ENCODE measurements around the gene TFAP2E. TPM values are rescaled to one million over a fixed set of nuclear protein-coding genes. Genes with fewer than 3 reads are reported as not detected.
A peak's percentile ranks its signal among the peaks of the same experiment; 100 is the strongest.

Gene TFAP2E
- total RNA-seq, 1 experiment from 2014 or later: 6.1 TPM

DNA sequence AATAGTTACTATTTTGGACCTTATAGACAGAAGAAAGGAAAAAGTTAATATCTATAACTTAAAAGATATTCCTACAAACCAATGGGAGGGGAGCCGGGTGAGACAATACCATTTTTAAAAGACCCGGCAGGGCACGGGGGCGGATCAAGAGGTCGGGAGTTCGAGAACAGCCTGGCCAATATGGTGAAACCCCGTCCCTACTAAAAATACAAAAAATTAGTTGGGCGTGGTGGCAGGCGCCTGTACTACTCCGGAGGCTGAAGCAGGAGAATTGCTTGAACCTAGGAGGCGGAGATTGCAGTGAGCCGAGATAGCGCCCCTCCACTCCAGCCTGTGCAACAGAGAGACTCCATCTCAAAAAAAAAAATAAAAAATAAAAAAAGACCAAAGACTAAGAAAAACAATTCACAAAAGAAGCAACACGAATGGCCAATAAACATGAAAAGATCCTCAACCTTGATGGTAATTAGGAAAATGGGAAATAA, 69.4 kb downstream of the TFAP2E start:
- peak overlapping the region; percentile 89; the same call in 1 of the 2 replicates for H3K27ac ChIP-seq (ENCODE audit: low read depth, low read length)
- ATAC-seq: peak; percentile 29
- H3K4me1 ChIP-seq (ENCODE audit: control insufficient read depth in 1 of 2, insufficient read depth in 2 of 2, low read length in 2 of 2): peaks cover 3 to 28% of the 10 kb centered on the region in 2 experiments; a peak in 3 of 4 replicates
- H3K4me2 ChIP-seq (ENCODE audit: low read length): peak overlapping the region; percentile 77
- H2AFZ ChIP-seq (ENCODE audit: low read depth, low read length, poor library complexity, severe bottlenecking): peak overlapping the region; percentile 61
- peak overlapping the region; percentile 68 to 90 for H3K4me3 ChIP-seq (replicated peaks in 1 of 2; ENCODE audit: low read depth in 1 of 2, low read length in 2 of 2)
- peaks cover 40% of the 10 kb centered on the region for H3K79me2 ChIP-seq (ENCODE audit: insufficient read depth, low read length)
- BruUV-seq (replicated peaks): no TSS peak
- peak overlapping the region; percentile 86 for H3K9ac ChIP-seq (ENCODE audit: low read length)
- no peaks in the 10 kb centered on the region for H3K9me3 ChIP-seq (ENCODE audit: control insufficient read depth in 1 of 2, insufficient read depth in 1 of 2, low read depth in 1 of 2, low read length in 2 of 2)
- H3K27me3 ChIP-seq (ENCODE audit: insufficient read depth, low read length): peaks cover 5% of the 10 kb centered on the region; the same call in 1 of the 2 replicates
- ChIA-PET RAD21 (ENCODE audit: low non-redundant PET in 1 of 2, low total read pairs in 2 of 2, uncharacterized antibody in 2 of 2, unreplicated experiment in 2 of 2) (no interaction called here), POLR2A (interaction anchor here (0.8 to 1.6 kb wide), 3 partner anchors 15 to 75 kb away, joined by 3 to 4 read pairs (median 4); partner anchors contain the start of gene TFAP2E), CTCF (interaction anchor here (1.2 kb wide), 2 partner anchors 26 to 73 kb away, joined by 3 to 10 read pairs; no protein-coding TSS in a partner anchor)
- TF ChIP-seq EGR1 (IDR thresholded peaks at IDR 0.05; ENCODE audit: low read depth): peak; percentile 87
- no peak for TF ChIP-seq CEBPB (IDR thresholded peaks at IDR 0.05; ENCODE audit: low read depth)
- no peak for TF ChIP-seq ZNF274 (IDR thresholded peaks at IDR 0.05; ENCODE audit: low read depth, low read length)
- no peak for TF ChIP-seq EZH2phosphoT487 (IDR thresholded peaks at IDR 0.05; ENCODE audit: borderline replicate concordance)
- TF ChIP-seq ZBTB33 (IDR thresholded peaks at IDR 0.05; ENCODE audit: extremely low read depth, insufficient replicate concordance, low read length): no peak
- no peak for TF ChIP-seq REST (IDR thresholded peaks at IDR 0.05; ENCODE audit: low read depth)
- no peak for TF ChIP-seq CTCF (IDR thresholded peaks at IDR 0.05 in 2 of 3, conservative IDR thresholded peaks at IDR 0.05 in 1 of 3; ENCODE audit: borderline replicate concordance in 1 of 3, insufficient read depth in 1 of 3, low read depth in 2 of 3, low read length in 2 of 3)
- TF ChIP-seq CBX3 (IDR thresholded peaks at IDR 0.05; ENCODE audit: low read depth): 0 out of 2 replicates have a peak, but pooled peaks have one; percentile 10
- TF ChIP-seq EZH2 (IDR thresholded peaks at IDR 0.05): no peak
- no peak for TF ChIP-seq RAD21 (IDR thresholded peaks at IDR 0.05; ENCODE audit: low read depth)
- H4K20me1 ChIP-seq (ENCODE audit: insufficient read depth): peaks cover 3% of the 10 kb centered on the region; the same call in 1 of the 2 replicates
- intact Hi-C loops (cut with micrococcal nuclease): loop anchor here (5.0 kb wide), 2 partner anchors 70 to 130 kb away; partner anchors contain the start of gene TFAP2E
- H3K9me2 ChIP-seq (ENCODE audit: insufficient read depth): no peaks in the 10 kb centered on the region
- H3K36me3 ChIP-seq (ENCODE audit: control insufficient read depth in 1 of 2, insufficient read depth in 2 of 2, low read length in 2 of 2): peaks cover 0 to 13% of the 10 kb centered on the region in 2 experiments; a peak in 1 of 4 replicates
- no peak for DNase-seq (ENCODE audit: low read depth, low spot score)

Measured in HCT116 (cell line).